GM21381 (cell line): ENCODE data around the gene CAMSAP2.
"Not testable (repeated sequence)": the region's sequence is repeated elsewhere in the genome, so short reads cannot be mapped to it uniquely, and the experiment has no call there.

ENCODE experiments used
- ATAC-seq: cut with Tn5 transposase; IDR thresholded peaks from one replicate; pipeline ENCODE4 v1.9.1; 2021; ENCODE audit warnings: mild to moderate bottlenecking, moderate library complexity; ENCODE audit not compliant: unreplicated experiment

Gene CAMSAP2

GRCh38 chr1:200737647-200738291, 924 bp upstream of the CAMSAP2 start:
- peak; percentile 3 for ATAC-seq

GRCh38 chr1:200738949-200739651, 407 bp downstream of the CAMSAP2 start:
- ATAC-seq: peak; percentile 53

GRCh38 chr1:200739702-200740570, 1.2 kb downstream of the CAMSAP2 start:
- no peak for ATAC-seq

- ATAC-seq: no peak
Observed at GRCh38 chr1:200740571-200741208, 2.0 kb downstream of the CAMSAP2 start.

GRCh38 chr1:200741551-200742207, 3.0 kb downstream of the CAMSAP2 start:
- no peak for ATAC-seq

GRCh38 chr1:200744143-200744542, 5.5 kb downstream of the CAMSAP2 start:
- ATAC-seq: no peak

- no peak for ATAC-seq
Observed at GRCh38 chr1:200749090-200749489, 10.4 kb downstream of the CAMSAP2 start.

GRCh38 chr1:200750749-200751148, 12.1 kb downstream of the CAMSAP2 start:
- not testable (repeated sequence) for ATAC-seq

- no peak for ATAC-seq
Observed at GRCh38 chr1:200751717-200752116, 13.0 kb downstream of the CAMSAP2 start.

GRCh38 chr1:200753650-200754198, 15.0 kb downstream of the CAMSAP2 start:
- no peak for ATAC-seq

GRCh38 chr1:200755456-200755855, 16.8 kb downstream of the CAMSAP2 start:
- no peak for ATAC-seq

GRCh38 chr1:200762089-200762488, 23.4 kb downstream of the CAMSAP2 start:
- no peak for ATAC-seq

- no peak for ATAC-seq
Observed at GRCh38 chr1:200767321-200767720, 28.6 kb downstream of the CAMSAP2 start.

GRCh38 chr1:200771625-200772555, 33.2 kb downstream of the CAMSAP2 start:
- ATAC-seq: no peak

- ATAC-seq: peak; percentile 52
Observed at GRCh38 chr1:200774311-200774710, 35.6 kb downstream of the CAMSAP2 start.

- no peak for ATAC-seq
Observed at GRCh38 chr1:200774735-200775444, 36.2 kb downstream of the CAMSAP2 start.

- no peak for ATAC-seq
Observed at GRCh38 chr1:200775850-200776249, 37.2 kb downstream of the CAMSAP2 start.

GRCh38 chr1:200776949-200777348, 38.3 kb downstream of the CAMSAP2 start:
- ATAC-seq: no peak

- no peak for ATAC-seq
Observed at GRCh38 chr1:200778766-200779165, 40.1 kb downstream of the CAMSAP2 start.
